ENCODE results near the gene ANO1.

Gene ANO1

GRCh38 chr11:70146895-70147520 is 68.9 kb downstream of the ANO1 start:
- no peak for TF ChIP-seq CTCF (IDR thresholded peaks at IDR 0.05; ENCODE audit: low read depth, low read length, missing control alignments)
- H3K4me3 ChIP-seq (ENCODE audit: low read depth, low read length), result no peak overlapping the region
- DNase-seq (ENCODE audit: low read depth), result no peak
- in situ Hi-C loops (cut with HindIII; ENCODE audit: low sequenced_read_pairs), result no loop called here

- no peak overlapping the region for H3K4me3 ChIP-seq (ENCODE audit: low read depth, low read length)
- no peak for DNase-seq (ENCODE audit: low read depth)
- TF ChIP-seq CTCF (IDR thresholded peaks at IDR 0.05; ENCODE audit: low read depth, low read length, missing control alignments), result no peak
- in situ Hi-C loops (cut with HindIII; ENCODE audit: low sequenced_read_pairs), result no loop called here
Observed at GRCh38 chr11:70147668-70148067, 69.6 kb downstream of the ANO1 start.

- DNase-seq (ENCODE audit: low read depth), result no peak
- no peak overlapping the region for H3K4me3 ChIP-seq (ENCODE audit: low read depth, low read length)
- TF ChIP-seq CTCF (IDR thresholded peaks at IDR 0.05; ENCODE audit: low read depth, low read length, missing control alignments), result no peak
- in situ Hi-C loops (cut with HindIII; ENCODE audit: low sequenced_read_pairs), result no loop called here
Observed at GRCh38 chr11:70151671-70152070, 73.6 kb downstream of the ANO1 start.

- DNase-seq (ENCODE audit: low read depth), result peak; percentile 37
- H3K4me3 ChIP-seq (ENCODE audit: low read depth, low read length), result no peak overlapping the region
- in situ Hi-C loops (cut with HindIII; ENCODE audit: low sequenced_read_pairs), result no loop called here
- no peak for TF ChIP-seq CTCF (IDR thresholded peaks at IDR 0.05; ENCODE audit: low read depth, low read length, missing control alignments)
Observed at GRCh38 chr11:70153133-70153727, 75.1 kb downstream of the ANO1 start.

GRCh38 chr11:70155386-70155785 is 77.3 kb downstream of the ANO1 start:
- DNase-seq (ENCODE audit: low read depth), result no peak
- in situ Hi-C loops (cut with HindIII; ENCODE audit: low sequenced_read_pairs), result no loop called here
- H3K4me3 ChIP-seq (ENCODE audit: low read depth, low read length), result no peak overlapping the region
- no peak for TF ChIP-seq CTCF (IDR thresholded peaks at IDR 0.05; ENCODE audit: low read depth, low read length, missing control alignments)

GRCh38 chr11:70156291-70157037 is 78.3 kb downstream of the ANO1 start:
- no peak overlapping the region for H3K4me3 ChIP-seq (ENCODE audit: low read depth, low read length)
- no peak for TF ChIP-seq CTCF (IDR thresholded peaks at IDR 0.05; ENCODE audit: low read depth, low read length, missing control alignments)
- in situ Hi-C loops (cut with HindIII; ENCODE audit: low sequenced_read_pairs), result no loop called here
- no peak for DNase-seq (ENCODE audit: low read depth)

Data from astrocyte of the cerebellum (primary cell).